ENCODE data around the gene SBNO1.
"Not testable (repeated sequence)": the region's sequence is repeated elsewhere in the genome, so short reads cannot be mapped to it uniquely, and the experiment has no call there.

SBNO1 gene

DNA sequence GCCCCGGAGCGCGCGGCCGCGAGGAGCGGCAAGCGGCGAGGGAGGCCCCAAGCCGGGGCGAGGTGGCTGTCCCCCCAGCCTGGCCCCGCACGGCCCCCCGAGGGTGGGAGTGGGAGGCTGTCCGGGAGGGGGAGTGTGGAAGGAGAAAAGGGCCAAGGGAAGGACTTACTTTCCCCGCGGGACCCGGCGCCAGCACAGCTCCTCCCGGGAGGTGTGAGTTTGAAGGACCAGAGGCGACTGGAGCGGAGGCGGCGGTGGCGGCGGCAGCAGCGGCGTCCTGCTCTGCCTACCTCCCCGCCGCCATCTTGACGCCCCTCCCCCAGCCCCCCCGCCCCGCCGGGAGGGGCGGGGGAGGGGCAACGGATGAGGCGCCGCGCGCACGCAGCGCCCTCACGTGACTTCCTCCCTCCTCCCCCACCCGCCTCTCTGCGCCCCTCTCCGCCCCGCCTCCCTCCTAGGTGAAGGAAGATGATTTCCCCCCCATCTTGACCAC lies at the start of gene SBNO1:
Gene SBNO1, minus strand, starts transcription at position 316 of the 493 bp plus-strand sequence. CDS start 14,406 bp downstream, outside the sequence.
- DNase-seq (ENCODE audit: low spot score), result peak; percentile 87

DNA sequence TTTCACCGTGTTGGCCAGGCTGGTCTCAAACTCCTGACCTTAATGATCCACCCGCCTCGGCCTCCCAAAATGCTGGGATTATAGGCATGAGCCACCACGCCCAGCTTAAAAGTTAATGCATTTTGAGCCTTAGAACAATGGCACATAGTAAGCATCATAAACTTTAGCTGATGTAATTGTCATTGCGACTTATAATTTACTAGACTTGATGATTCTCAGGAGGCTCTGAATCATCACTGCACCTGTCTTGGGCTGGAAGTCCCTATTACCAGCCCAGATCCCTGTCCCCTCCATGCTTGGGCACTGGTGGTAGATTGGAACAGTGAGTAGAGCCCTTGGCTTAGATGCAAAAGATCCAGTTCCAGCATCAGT lies 45.4 kb upstream of the SBNO1 start:
- DNase-seq (ENCODE audit: low spot score), result no peak

DNA sequence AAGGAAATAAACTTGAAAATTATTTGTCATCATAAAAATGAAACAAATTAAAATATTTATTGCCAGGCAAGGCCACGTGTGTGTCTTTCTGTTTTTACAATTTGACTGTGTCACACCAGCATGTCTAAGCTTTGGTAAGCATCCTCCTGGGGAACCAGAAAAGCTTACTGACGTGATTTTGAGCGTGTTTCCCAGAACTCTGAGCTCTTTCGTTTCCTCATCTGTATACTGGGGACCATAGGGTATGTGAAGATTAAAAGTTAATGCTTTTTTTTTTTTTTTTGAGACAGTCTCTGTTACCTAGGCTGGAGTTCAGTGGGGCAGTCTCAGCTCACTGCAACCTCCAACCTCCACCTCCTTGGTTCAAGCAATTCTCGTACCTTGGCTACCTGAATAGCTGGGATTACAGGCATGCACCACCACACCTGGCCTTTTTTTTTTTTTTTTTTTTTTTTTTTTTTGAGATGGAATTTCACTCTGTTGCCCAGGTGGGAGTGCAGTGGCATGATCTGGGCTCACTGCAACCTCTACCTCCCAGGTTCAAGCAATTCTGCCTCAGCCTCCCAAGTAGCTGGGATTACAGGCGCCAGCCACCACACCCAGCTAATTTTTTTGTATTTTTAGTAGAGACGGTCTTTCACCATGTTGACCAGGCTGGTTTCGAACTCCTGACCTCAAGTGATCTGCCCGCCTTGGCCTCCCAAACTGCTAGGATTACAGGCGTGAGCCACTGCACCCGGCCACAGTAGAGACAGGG lies 44.8 kb upstream of the SBNO1 start:
- DNase-seq (ENCODE audit: low spot score), result not testable (repeated sequence)

DNA sequence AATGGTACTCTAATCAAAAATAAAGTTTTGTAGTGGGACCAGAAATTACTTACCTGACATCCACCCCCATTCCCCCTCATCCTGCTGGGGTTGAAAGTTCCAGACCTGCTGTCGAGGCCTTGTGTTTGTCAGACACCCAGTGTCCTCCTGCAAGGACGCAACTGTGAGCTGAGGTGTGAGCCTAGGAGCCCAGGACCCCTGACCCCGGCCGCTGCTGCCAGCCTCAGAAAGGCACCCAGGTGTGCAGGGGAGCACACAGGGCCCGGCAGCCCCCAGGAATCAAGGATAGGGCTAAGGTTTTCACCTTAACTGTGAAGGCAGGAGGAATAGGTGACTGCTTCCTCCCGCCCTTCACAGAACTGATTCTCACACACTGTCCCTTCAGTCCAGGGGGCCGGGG lies 44.0 kb upstream of the SBNO1 start:
- not testable (repeated sequence) for DNase-seq (ENCODE audit: low spot score)

DNA sequence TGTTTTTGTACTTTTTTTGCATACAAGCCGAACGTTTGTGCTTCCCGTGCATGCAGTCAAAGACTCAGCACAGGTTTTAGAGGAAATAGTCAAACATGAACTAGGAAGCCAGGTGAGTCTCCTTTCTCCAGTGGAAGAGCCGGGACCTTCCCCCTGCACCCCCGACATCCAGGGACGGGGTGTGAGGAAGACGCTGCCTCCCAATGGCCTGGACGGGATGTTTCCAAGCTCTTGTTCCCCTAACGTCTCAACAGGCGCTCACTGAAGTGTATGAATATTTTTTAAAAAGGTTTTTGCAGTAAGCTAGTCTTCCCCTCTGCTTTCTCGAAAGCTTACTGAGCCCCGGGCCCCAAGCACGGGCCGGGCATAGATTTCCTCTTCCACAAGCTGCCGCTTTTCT lies 43.3 kb upstream of the SBNO1 start:
- not testable (repeated sequence) for DNase-seq (ENCODE audit: low spot score)

DNA sequence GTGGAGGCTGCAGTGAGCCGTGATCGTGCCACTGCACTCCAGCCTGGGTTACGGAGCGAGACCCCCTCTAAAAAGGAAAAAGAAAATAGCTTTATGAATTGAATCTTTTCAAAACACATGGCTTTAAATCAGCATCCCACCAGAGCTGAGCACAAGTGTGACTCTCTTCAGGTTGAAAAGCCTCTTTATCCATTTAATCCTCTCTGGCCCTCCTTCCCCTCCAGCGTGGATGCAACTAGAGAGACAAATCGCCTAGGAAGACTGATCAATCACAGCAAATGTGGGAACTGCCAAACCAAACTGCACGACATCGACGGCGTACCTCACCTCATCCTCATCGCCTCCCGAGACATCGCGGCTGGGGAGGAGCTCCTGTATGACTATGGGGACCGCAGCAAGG lies 42.6 kb upstream of the SBNO1 start:
- not testable (repeated sequence) for DNase-seq (ENCODE audit: low spot score)

DNA sequence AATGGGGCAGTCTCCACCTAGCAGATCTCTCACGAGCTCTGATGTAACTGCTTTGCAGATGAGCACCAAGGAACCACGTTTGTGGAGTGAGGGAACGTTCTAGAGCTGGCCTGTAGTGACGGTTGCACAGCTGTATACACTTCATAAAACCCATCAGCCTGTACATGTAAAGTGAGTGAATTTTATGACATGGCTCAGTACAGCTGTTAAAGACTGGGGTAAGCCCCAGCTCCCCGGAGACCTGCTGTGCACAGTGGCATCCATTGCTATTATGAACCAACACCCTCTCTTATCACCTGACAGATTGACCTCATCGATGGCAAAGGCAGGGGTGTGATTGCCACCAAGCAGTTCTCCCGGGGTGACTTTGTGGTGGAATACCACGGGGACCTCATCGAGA lies 39.9 kb upstream of the SBNO1 start:
- DNase-seq (ENCODE audit: low spot score), result no peak

DNA sequence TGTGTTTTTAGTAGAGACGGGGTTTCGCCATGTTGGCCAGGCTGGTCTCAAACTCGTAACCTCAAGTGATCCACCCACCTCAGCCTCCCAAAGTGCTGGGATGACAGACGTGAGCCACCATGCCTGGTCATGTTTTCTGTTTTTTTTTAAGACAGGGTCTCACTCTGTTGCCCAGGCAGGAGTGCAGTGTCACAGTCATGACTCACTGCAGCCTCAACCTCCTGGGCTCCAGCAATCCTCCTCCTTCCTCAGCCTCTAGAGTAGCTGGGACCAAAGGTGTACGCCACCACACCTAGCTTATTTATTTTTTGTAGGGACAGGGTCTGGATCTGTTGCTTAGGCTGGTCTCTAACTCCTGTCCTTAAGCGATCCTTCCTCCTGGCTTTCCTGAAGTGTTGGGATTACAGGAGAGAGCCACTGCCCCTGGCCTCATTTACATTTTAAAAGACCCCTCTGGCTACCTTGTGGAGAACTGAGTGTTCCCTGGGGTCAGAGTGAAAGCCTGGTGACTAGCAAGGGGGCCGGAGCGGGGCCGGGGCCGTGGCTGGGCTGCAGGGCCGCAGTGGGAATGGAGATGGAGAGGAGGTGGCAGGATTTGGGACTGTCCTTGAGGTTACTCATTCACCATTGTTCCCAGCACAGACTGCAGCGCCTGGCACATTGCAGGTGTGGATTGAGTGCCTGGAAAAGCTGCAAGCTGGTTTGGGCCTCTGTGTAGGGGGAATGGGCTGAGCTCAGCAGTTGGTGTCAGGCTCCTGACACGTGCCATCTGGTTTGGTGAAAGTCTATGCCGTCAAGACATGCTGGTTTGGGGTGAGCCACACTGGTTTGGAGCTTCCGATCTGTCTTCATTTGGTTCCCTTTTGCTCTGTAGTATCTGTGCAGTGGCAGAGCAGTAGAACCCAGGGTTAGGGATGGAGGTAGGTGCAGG lies 37.4 kb upstream of the SBNO1 start:
- no peak for DNase-seq (ENCODE audit: low spot score)

DNA sequence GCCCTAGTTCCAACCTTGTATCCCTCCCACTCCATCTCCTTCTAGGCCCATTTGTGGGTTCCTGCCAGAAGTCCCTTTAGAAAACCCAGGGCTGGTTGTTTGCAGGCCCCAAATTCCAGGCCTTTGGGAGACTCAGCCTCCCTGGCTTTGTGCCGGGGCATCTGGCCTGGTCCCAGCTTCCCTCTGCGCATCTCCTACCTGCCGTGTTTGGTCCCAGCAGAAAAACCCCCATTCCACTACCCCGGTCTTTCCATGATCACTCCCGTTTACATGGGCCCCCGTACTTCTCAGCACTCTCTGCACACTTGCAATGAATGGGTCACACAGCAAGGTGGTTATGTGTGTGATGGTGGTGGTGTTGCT lies 34.6 kb upstream of the SBNO1 start:
- DNase-seq (ENCODE audit: low spot score), result peak; percentile 49

DNA sequence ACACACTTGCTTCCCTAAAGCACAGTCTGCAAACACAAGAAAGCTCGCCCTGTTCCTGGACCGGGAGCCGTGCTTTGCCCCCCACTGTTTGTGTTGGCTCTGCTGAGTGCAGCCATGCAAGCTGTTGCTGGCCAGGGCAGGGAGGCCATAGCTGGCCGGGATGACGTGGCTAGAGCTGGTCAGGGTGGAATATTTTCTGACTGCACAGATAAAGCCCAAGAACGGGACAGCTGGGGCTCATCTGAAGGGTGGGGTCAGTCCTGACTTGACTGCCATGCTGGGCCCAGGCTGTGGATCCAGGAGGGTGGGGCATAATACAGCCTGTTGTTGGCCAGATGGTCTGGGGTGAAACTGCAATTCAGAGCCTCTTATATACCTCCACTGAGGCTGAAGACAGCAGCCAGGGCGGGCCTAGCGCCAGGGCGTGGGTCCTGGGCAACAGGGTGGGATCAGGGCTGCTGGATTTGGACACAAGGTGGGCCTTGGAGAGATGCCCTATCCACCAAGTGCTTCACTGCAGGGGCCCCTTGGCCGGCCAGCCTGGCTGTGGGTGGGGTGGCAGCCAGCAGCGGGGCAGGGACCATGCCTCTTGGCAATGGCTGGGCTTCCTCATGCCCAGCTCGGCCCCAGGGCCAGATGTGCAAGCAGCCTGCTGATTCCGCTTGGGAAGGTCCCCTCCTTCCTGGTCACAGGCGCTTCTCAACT lies 34.1 kb upstream of the SBNO1 start:
- DNase-seq (ENCODE audit: low spot score), result peak; percentile 95

DNA sequence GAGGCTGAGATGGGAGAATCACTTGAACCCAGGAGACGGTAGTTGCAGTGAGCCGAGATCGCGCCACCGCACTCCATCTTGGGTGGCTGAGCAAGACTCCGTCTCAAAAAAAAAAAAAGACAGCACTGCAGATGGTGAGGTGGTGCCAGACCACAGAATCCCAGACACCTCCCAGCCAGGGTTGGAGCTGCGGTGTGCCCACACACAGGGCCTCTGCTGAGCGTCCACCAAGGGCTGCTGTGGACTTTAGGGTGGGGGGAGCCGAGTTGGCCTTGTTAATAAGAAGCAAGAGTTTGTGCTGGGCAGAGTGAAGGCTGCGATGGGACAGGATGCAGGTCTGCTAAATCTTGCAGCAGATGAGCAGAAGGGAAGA lies 33.5 kb upstream of the SBNO1 start:
- no peak for DNase-seq (ENCODE audit: low spot score)

DNA sequence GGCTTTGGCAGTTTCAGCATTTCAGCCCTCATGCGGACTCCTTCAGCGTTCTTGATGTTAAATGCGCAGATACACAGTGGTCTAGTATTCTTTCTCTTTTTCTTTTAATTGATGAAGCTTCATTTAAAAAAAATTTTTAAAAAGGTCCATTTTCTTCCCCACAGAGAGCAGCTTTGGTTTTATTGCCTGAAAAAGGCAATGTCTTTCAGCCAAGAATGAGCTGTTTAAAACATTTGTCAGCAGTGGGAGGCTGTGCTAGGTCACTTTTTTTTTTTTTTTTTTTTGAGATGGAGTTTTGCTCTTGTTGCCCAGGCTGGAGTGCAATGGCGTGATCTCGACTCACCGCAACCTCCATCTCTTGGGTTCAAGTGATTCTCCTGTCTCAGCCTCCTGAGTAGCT lies 32.8 kb upstream of the SBNO1 start:
- no peak for DNase-seq (ENCODE audit: low spot score)

DNA sequence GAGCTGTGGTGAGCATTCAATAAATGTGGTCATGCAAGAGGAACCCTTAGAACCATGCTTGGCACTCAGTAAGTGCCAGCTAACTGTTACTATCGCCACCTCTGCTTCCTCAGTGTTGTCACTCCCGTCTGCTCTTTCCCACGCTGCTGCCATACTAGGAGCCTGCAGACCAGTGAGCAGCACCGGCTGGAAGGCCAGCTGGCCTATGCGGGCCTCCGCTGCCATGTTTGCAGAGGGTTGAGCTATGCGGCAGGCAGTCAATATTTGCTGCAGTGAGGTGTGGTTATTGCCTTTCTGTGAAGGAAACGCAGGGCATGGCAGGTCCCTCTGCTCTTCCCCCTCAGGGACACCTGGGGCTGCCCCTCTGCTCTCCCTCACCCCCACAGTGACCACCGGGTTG lies 32.3 kb upstream of the SBNO1 start:
- no peak for DNase-seq (ENCODE audit: low spot score)

DNA sequence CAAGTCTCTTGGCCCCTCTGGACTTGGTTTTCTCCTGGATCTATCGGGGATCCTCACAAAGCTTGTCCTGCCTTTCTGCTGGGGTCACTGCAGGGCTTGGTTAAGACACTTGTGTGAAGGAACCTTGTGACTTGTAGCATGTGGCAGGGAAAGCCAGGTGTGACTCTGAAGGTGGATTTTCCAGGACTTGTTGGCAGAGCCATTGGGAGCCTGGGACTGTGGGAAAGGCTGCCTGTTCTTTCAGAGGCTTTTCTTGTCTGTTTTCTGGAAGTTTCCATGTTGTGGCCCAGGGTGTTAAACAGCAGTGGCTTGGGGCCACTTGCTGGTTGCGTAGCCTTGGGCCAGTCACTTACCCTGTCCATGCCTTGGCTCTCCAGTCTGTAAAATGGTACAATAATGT lies 31.9 kb upstream of the SBNO1 start:
- DNase-seq (ENCODE audit: low spot score), result no peak

DNA sequence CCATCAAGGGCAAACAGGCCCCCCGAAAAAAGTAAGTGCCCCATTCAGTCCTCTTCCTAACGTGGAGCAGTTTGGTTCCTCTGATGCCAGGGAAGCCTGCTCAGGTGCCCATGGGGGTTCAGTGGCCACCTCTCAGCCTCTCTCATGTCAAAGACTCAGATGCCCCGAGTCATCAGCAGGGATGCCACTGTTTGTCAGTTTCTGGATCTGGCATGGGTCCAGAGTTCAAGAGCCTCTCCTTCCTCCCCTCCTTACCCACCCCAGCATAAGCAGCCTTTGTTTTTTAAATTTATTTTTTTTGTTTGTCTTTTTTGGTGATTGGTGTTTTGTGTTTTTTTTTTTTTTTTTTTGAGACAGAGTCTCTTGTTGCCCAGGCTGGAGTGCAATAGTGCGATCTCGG lies 30.6 kb upstream of the SBNO1 start:
- no peak for DNase-seq (ENCODE audit: low spot score)

DNA sequence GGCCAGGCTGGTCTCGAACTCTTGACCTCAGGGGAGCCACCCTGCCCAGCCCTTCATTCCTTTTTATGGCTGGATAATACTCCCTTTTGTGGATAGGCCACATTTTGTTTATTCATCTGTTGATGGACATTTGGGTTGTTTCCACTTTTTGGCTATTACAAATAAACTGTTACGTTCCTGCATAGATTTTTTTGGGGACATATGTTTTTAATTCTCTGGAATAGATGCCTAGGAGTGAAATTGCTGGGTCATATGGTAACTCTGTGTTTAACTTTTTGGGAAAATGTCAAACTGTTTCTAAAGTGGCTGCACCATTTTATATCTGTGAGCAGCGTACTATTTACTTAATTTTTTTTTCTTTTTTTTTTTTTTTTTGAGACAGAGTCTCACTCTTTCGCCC lies 29.1 kb upstream of the SBNO1 start:
- no peak for DNase-seq (ENCODE audit: low spot score)

DNA sequence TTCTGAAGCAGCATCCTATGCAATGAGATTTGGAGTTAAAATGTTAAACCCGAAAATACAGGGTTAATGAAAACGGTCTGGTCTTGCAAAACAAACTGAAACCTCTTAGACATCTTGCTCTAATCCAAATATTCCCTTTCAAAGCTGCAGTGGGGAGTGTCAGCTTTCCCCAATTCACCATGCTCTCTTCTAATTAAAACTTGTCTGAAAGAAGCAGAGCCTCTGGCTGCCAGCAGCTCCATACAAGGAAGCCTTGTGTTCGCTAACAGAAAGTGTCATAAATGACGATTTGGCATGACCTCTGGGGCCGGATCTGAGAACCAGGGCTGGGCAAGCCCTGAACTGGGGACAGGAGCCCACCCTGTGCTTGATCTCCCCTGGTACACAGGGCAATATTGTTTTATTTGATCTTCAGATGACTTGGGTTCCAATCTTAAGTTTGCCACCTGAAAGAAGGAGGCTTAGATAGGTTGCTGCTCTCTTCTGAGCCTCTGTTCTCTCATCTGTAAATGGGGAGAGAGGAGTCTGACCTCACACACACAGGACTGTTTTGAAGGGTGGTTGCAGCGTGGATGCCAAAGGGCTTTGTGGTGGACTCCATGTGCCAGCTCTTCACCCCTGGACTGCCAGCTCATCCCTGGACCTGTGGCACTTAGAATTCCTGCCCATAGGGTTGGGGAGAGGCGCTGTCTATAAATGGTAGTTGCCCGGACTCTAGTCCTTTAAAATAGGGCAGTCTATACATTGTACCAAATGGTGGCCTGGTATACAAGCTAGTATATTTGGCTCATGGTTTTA lies 27.1 kb upstream of the SBNO1 start:
- no peak for DNase-seq (ENCODE audit: low spot score)

DNA sequence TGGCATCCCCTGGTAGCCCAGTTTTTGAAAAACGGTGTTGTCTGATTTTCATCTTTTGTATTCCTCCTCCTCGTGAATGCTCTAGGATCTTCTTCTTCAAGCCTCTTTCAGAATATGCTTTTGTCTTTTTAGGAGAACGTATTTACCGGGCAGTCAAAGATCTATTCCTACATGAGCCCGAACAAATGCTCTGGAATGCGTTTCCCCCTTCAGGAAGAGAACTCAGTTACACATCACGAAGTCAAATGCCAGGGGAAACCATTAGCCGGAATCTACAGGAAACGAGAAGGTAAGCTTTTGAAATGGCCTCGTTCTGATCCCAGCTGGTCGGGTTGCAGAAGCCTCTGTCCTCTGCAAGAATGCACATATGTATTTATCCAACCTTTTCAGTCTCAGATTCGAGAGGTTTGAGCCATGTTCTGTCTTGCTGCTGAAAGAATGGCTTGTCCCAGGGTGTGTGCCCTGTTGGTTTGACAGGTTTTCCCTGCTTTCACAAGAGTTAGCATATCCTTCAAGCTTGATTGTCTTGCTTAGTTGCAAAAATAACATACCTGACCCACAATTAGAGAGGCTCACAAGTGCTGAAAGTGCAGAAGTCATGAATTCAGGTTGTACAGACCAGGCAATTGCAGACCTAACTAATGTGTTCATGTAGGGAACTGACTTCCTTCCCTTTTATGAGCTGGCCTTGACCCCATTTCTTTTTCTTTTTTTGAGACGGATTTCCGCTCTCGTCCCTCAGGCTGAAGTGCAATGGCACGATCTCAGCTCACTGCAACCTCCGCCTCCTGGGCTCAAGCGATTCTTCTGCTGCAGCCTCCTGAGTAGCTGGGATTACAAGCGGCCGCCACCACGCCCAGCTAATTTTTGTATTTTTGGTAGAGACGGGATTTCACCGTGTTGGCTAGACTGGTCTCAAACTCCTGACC lies 26.1 kb upstream of the SBNO1 start:
- peak; percentile 44 for DNase-seq (ENCODE audit: low spot score)

DNA sequence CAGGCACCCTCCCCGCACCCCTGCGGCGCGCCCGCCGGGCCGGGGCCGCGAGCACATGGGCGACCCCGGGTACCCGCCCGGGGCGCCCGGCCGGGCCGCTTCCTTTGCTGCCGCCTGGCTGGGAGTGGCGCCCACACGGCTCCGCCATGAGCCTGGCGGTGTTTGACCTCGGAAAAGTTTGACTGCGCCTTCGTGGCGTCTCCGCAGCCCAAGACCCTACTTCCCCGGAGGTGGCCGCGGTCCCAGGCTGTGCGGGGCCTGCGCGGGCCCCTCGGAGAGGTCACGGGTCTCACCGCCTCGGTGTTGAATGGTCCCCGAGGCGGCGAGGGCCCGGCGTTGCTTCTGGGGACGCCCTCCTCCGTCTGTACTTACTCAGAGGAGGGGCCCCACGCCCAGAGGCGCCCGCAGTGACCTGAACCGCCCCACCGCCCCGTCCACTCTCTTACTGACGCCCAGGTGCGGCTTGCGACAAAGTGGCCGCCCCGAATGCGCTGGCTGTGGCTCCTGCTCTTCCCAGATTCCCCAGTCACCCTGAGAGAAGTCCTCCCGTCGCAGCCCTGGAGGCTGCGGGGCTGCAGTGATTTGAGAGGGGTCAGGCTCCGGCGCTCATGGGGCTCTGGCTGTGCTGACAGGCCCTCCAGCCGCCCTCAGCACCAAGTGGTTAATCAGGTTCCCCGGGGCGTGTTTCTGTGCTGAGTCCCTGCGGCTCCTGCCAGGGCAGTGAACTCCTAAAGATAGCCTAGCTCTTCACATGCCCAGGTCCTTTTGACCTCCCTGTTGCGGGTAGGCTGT lies 25.1 kb upstream of the SBNO1 start:
- no peak for DNase-seq (ENCODE audit: low spot score)

Data from cerebellar cortex (tissue), 1 donor.